H9 (cell line): Measurements from ENCODE around the gene ACAA2. TPM values are rescaled to one million over a fixed set of nuclear protein-coding genes. Genes with fewer than 3 reads are reported as not detected.

ENCODE experiments used
- DNase-seq: peaks from one replicate; pipeline ENCODE4 v3.0.0-alpha.2; 2017
- H2AFZ ChIP-seq: one replicate; pipeline ENCODE4 v1.6.1; 2013; ENCODE audit warnings: mild to moderate bottlenecking, low read length, control low read depth, moderate library complexity
- H2AK5ac ChIP-seq: 2 replicates; pipeline ENCODE4 v1.6.1; 2013; ENCODE audit warnings: low read length, control low read depth, mixed read lengths; ENCODE audit not compliant: insufficient read length
- H2BK120ac ChIP-seq: one replicate; pipeline ENCODE4 v1.6.1; 2013; ENCODE audit warnings: low read depth, mild to moderate bottlenecking, low read length, control low read depth, inconsistent platforms; ENCODE audit not compliant: poor library complexity, severe bottlenecking
- H2BK12ac ChIP-seq: 2 replicates; pipeline ENCODE4 v1.6.1; 2013; ENCODE audit warnings: low read length, control low read depth, mixed read lengths, low read depth; ENCODE audit not compliant: insufficient read length
- H2BK15ac ChIP-seq: 2 replicates; pipeline ENCODE4 v1.6.1; 2013; ENCODE audit warnings: low read depth, low read length, control low read depth
- H2BK20ac ChIP-seq: one replicate; pipeline ENCODE4 v1.6.1; 2013; ENCODE audit warnings: low read depth, mild to moderate bottlenecking, low read length, control low read depth, inconsistent platforms; ENCODE audit not compliant: poor library complexity, severe bottlenecking
- H2BK5ac ChIP-seq: 2 replicates; pipeline ENCODE4 v1.6.1; 2013; ENCODE audit warnings: low read length, control low read depth, mixed read lengths; ENCODE audit not compliant: insufficient read length
- H3K14ac ChIP-seq: 2 replicates; pipeline ENCODE4 v1.6.1; 2013; ENCODE audit warnings: low read length, control low read depth; ENCODE audit not compliant: insufficient read depth
- H3K18ac ChIP-seq: 2 replicates; pipeline ENCODE4 v1.6.1; 2013; ENCODE audit warnings: low read depth, mild to moderate bottlenecking, mixed read lengths, low read length, control low read depth; ENCODE audit not compliant: insufficient read length
- H3K23ac ChIP-seq: 2 replicates; pipeline ENCODE4 v1.6.1; 2013; ENCODE audit warnings: low read length, control low read depth, mixed read lengths, low read depth; ENCODE audit not compliant: insufficient read length
- H3K23me2 ChIP-seq: 2 replicates; pipeline ENCODE4 v1.6.1; 2013; ENCODE audit warnings: low read depth, mild to moderate bottlenecking, mixed read lengths, low read length, control low read depth; ENCODE audit not compliant: insufficient read length, poor library complexity, severe bottlenecking
- H3K27ac ChIP-seq: 2 replicates; pipeline ENCODE4 v1.5.1; 2013; ENCODE audit warnings: low read length, control low read depth, mixed read lengths, low read depth; ENCODE audit not compliant: insufficient read length
- H3K27me3 ChIP-seq: 2 replicates; pipeline ENCODE4 v1.6.1; 2013; ENCODE audit warnings: low read length, control low read depth, inconsistent platforms; ENCODE audit not compliant: insufficient read depth
- H3K4ac ChIP-seq: 2 replicates; pipeline ENCODE4 v1.6.1; 2013; ENCODE audit warnings: low read depth, mild to moderate bottlenecking, control low read depth, inconsistent platforms, low read length, moderate library complexity
- H3K4me1 ChIP-seq: 2 replicates; pipeline ENCODE4 v1.6.1; 2013; ENCODE audit warnings: low read length, control low read depth, inconsistent platforms; ENCODE audit not compliant: insufficient read depth
- H3K4me2 ChIP-seq: 2 replicates; pipeline ENCODE4 v1.6.1; 2013; ENCODE audit warnings: low read length, control low read depth, mixed read lengths; ENCODE audit not compliant: insufficient read length, insufficient read depth
- H3K56ac ChIP-seq: 2 replicates; pipeline ENCODE4 v1.6.1; 2013; ENCODE audit warnings: low read depth, mild to moderate bottlenecking, mixed read lengths, low read length, control low read depth; ENCODE audit not compliant: insufficient read length
- H3K79me1 ChIP-seq: 2 replicates; pipeline ENCODE4 v1.6.1; 2013; ENCODE audit warnings: low read depth, mild to moderate bottlenecking, moderate library complexity, low read length, control low read depth, inconsistent platforms; ENCODE audit not compliant: insufficient read depth, poor library complexity, severe bottlenecking
- H3K79me2 ChIP-seq: 2 replicates; pipeline ENCODE4 v1.6.1; 2013; ENCODE audit warnings: low read length, control low read depth, inconsistent platforms; ENCODE audit not compliant: insufficient read depth
- H3K9ac ChIP-seq: 2 replicates; pipeline ENCODE4 v1.6.1; 2013; ENCODE audit warnings: low read length, control low read depth, mixed read lengths; ENCODE audit not compliant: insufficient read length; ENCODE audit errors: extremely low read depth
- H3K9me3 ChIP-seq: one replicate; pipeline ENCODE4 v1.6.1; 2013; ENCODE audit warnings: low read depth, low read length, inconsistent platforms; ENCODE audit not compliant: control insufficient read depth
- H3T11ph ChIP-seq: one replicate; pipeline ENCODE4 v1.6.1; 2013; ENCODE audit warnings: mild to moderate bottlenecking, low read length, control low read depth, inconsistent platforms
- H4K20me1 ChIP-seq: one replicate; pipeline ENCODE4 v1.6.1; 2013; ENCODE audit not compliant: control insufficient read depth, insufficient read length, insufficient read depth
- H4K5ac ChIP-seq: 2 replicates; pipeline ENCODE4 v1.6.1; 2013; ENCODE audit warnings: low read depth, mild to moderate bottlenecking, mixed read lengths, low read length, control low read depth; ENCODE audit not compliant: insufficient read length
- H4K8ac ChIP-seq: replicated peaks from 2 replicates; pipeline ENCODE4 v1.6.1; 2013; ENCODE audit warnings: low read length, control low read depth, mixed read lengths, low read depth; ENCODE audit not compliant: insufficient read length
- H4K91ac ChIP-seq: 2 replicates; pipeline ENCODE4 v1.6.1; 2013; ENCODE audit warnings: low read depth, mild to moderate bottlenecking, moderate library complexity, mixed read lengths, low read length, control low read depth; ENCODE audit not compliant: insufficient read length
- H3K27ac Mint-ChIP-seq, 3 experiments: 2 replicates in 2 of 3; 3 replicates in 1 of 3; pipeline ENCODE4 v1.8.0; 2020 to 2021; ENCODE audit warnings: mixed read lengths in 3 of 3, mild to moderate bottlenecking in 1 of 3, moderate library complexity in 1 of 3
- H3K27me3 Mint-ChIP-seq: 2 replicates; pipeline ENCODE4 v1.8.0; 2021; ENCODE audit warnings: low read depth, mild to moderate bottlenecking, moderate library complexity, mixed read lengths
- H3K36me3 Mint-ChIP-seq, 3 experiments: 2 replicates in 2 of 3; 3 replicates in 1 of 3; pipeline ENCODE4 v1.8.0; 2020 to 2021; ENCODE audit warnings: low read depth in 3 of 3, mixed read lengths in 3 of 3; ENCODE audit not compliant: insufficient read depth in 1 of 3
- H3K4me1 Mint-ChIP-seq, 2 experiments: 2 replicates each; pipeline ENCODE4 v1.8.0; 2020; ENCODE audit warnings: mixed read lengths in 2 of 2
- H3K4me3 Mint-ChIP-seq, 2 experiments: 2 replicates in 1 of 2; 3 replicates in 1 of 2; pipeline ENCODE4 v1.8.0; 2020 to 2021; ENCODE audit warnings: mild to moderate bottlenecking in 2 of 2, mixed read lengths in 2 of 2, moderate library complexity in 1 of 2
- H3K9me3 Mint-ChIP-seq, 2 experiments: 2 replicates in 1 of 2; 3 replicates in 1 of 2; pipeline ENCODE4 v1.8.0; 2020; ENCODE audit warnings: mild to moderate bottlenecking in 2 of 2, mixed read lengths in 2 of 2, moderate library complexity in 1 of 2
- WGBS: extraction: QIAGEN DNeasy Blood & Tissue Kit; methylation state at CpG from one replicate; pipeline ENCODE4 v1.1.7; 2013; ENCODE audit warnings: missing lambda C conversion rate, low lambda C conversion rate, mixed read lengths; ENCODE audit not compliant: insufficient read length; ENCODE audit errors: extremely low coverage; 5-methylcytosine and 5-hydroxymethylcytosine counted together
- total RNA-seq: library from RNA; stranded (reverse); gene quantifications from 2 replicates; pipeline ENCODE4 v1.2.1, GENCODE V29; 2021
- TF ChIP-seq, protein P1 (sequence below): fragments of 200-600 bp; sonication (generic); conservative IDR thresholded peaks from 3 replicates; pipeline ENCODE4 v1.8.0; 2021; ENCODE audit warnings: antibody characterized with exemption, mild to moderate bottlenecking

The ACAA2 gene
- total RNA-seq, 1 experiment from 2014 or later, result 115 TPM

DNA sequence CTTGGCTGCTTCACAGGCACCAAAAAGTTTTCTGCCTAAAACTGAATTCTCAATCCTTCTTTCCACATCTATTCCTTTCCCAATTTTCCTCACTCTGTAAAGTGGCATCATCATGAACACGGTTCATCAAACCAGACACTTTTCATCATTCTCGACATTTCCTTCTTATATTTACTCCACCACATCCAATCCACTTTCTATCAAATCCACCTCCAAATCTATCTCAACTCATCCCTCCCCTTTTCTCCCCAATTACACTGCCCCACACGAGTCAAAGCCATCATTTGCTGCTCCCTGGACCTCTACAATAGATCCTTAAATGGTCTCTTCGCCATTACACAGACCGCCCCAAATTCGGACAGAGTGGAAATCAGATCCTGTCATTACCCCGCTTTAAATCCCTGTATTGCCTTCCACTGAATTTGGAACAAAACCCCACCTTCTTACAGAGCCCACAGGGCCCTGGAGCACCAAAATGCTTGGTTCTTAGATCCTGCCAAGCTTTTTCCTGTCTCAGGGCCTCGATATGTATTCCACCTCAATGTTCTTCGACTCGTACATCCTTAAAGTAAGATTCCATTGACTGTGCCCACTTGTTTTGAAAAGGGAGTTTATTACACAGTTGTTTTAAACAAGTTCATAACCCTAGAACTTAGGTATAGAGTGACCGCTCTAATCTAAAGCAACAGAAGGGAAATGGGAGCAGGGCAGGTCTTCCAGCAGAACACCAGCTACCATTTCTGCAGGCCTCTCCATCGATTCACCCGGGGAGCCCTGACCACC is 856 bp downstream of the ACAA2 start:
- H3K9ac ChIP-seq, result peak overlapping the region; percentile 85
- H3K4me2 ChIP-seq, result peak overlapping the region; percentile 27
- H2BK120ac ChIP-seq, result no peak overlapping the region
- H3K4me1 ChIP-seq, result 0 out of 2 replicates have a peak, but pooled peaks cover 3% of the 10 kb centered on the region
- no peaks in the 10 kb centered on the region for H3K27me3 ChIP-seq
- H3K23ac ChIP-seq, result no peak overlapping the region
- H2BK12ac ChIP-seq, result no peak overlapping the region
- H3K23me2 ChIP-seq, result peaks cover 5% of the 10 kb centered on the region
- DNase-seq, result no peak
- H4K20me1 ChIP-seq, result no peaks in the 10 kb centered on the region
- H2BK20ac ChIP-seq, result no peak overlapping the region
- no peak overlapping the region for H2BK15ac ChIP-seq
- no peak overlapping the region for H3K56ac ChIP-seq
- peaks cover 13% of the 10 kb centered on the region for H3K9me3 ChIP-seq
- peak overlapping the region in 2 of 3 experiments; percentile 2 to 3; a peak in 5 of 7 replicates for H3K27ac Mint-ChIP-seq
- peaks cover 24 to 28% of the 10 kb centered on the region in 2 experiments for H3K9me3 Mint-ChIP-seq
- H2BK5ac ChIP-seq, result no peak overlapping the region
- peaks cover 21 to 26% of the 10 kb centered on the region in 2 experiments for H3K4me1 Mint-ChIP-seq
- peaks cover 12% of the 10 kb centered on the region; the same call in 1 of the 2 replicates for H3K79me2 ChIP-seq
- H3K36me3 Mint-ChIP-seq, result peaks cover 30 to 34% (median 33%) of the 10 kb centered on the region in 3 experiments
- H3K14ac ChIP-seq, result peak overlapping the region; percentile 13; the same call in 1 of the 2 replicates
- H2AK5ac ChIP-seq, result no peak overlapping the region
- H3T11ph ChIP-seq, result no peak overlapping the region
- H3K4ac ChIP-seq, result no peak overlapping the region
- H3K4me3 Mint-ChIP-seq, result peak overlapping the region; percentile 92 to 96
- no peaks in the 10 kb centered on the region; the same call in 1 of the 2 replicates for H3K27me3 Mint-ChIP-seq
- no peak overlapping the region for H4K8ac ChIP-seq
- no peak overlapping the region for H2AFZ ChIP-seq
- no peak overlapping the region for H3K27ac ChIP-seq
- peaks cover 2% of the 10 kb centered on the region for H3K79me1 ChIP-seq
- 100% methylated on average over 2 of the region's 13 CpGs for WGBS
- H3K18ac ChIP-seq, result no peak overlapping the region
- H4K5ac ChIP-seq, result no peak overlapping the region
- TF ChIP-seq, protein P1, sequence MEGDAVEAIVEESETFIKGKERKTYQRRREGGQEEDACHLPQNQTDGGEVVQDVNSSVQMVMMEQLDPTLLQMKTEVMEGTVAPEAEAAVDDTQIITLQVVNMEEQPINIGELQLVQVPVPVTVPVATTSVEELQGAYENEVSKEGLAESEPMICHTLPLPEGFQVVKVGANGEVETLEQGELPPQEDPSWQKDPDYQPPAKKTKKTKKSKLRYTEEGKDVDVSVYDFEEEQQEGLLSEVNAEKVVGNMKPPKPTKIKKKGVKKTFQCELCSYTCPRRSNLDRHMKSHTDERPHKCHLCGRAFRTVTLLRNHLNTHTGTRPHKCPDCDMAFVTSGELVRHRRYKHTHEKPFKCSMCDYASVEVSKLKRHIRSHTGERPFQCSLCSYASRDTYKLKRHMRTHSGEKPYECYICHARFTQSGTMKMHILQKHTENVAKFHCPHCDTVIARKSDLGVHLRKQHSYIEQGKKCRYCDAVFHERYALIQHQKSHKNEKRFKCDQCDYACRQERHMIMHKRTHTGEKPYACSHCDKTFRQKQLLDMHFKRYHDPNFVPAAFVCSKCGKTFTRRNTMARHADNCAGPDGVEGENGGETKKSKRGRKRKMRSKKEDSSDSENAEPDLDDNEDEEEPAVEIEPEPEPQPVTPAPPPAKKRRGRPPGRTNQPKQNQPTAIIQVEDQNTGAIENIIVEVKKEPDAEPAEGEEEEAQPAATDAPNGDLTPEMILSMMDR, result no peak
- H4K91ac ChIP-seq, result no peak overlapping the region
